ENCODE results near the gene FCSK.

The FCSK gene

GRCh38 chr16:70453117-70453891 lies 1.1 kb upstream of the FCSK start:
- DNase-seq (ENCODE audit: extremely low read depth in 1 of 2, low read depth in 1 of 2): no peak

- DNase-seq (ENCODE audit: extremely low read depth in 1 of 2, low read depth in 1 of 2): no peak
Observed at GRCh38 chr16:70453892-70454221, 538 bp upstream of the FCSK start.

- no peak for DNase-seq (ENCODE audit: extremely low read depth in 1 of 2, low read depth in 1 of 2)
Observed at GRCh38 chr16:70455910-70456309, 1.5 kb downstream of the FCSK start.

- DNase-seq (ENCODE audit: extremely low read depth in 1 of 2, low read depth in 1 of 2): no peak
Observed at GRCh38 chr16:70457446-70458166, 3.2 kb downstream of the FCSK start.

GRCh38 chr16:70460737-70461261 lies 6.4 kb downstream of the FCSK start:
- no peak for DNase-seq (ENCODE audit: extremely low read depth in 1 of 2, low read depth in 1 of 2)

GRCh38 chr16:70463235-70463634 lies 8.8 kb downstream of the FCSK start:
- no peak for DNase-seq (ENCODE audit: extremely low read depth in 1 of 2, low read depth in 1 of 2)

- DNase-seq (ENCODE audit: extremely low read depth in 1 of 2, low read depth in 1 of 2): no peak
Observed at GRCh38 chr16:70465999-70466804, 11.8 kb downstream of the FCSK start.

GRCh38 chr16:70466805-70467076 lies 12.3 kb downstream of the FCSK start:
- DNase-seq (ENCODE audit: extremely low read depth in 1 of 2, low read depth in 1 of 2): no peak

- DNase-seq (ENCODE audit: extremely low read depth in 1 of 2, low read depth in 1 of 2): no peak
Observed at GRCh38 chr16:70467113-70467512, 12.7 kb downstream of the FCSK start.

- no peak for DNase-seq (ENCODE audit: extremely low read depth in 1 of 2, low read depth in 1 of 2)
Observed at GRCh38 chr16:70467608-70468007, 13.2 kb downstream of the FCSK start.

- no peak for DNase-seq (ENCODE audit: extremely low read depth in 1 of 2, low read depth in 1 of 2)
Observed at GRCh38 chr16:70468776-70469525, 14.6 kb downstream of the FCSK start.

GRCh38 chr16:70470141-70470926 lies 15.9 kb downstream of the FCSK start:
- DNase-seq (ENCODE audit: extremely low read depth in 1 of 2, low read depth in 1 of 2): no peak

- DNase-seq (ENCODE audit: extremely low read depth in 1 of 2, low read depth in 1 of 2): no peak
Observed at GRCh38 chr16:70470927-70471341, 16.5 kb downstream of the FCSK start.

GRCh38 chr16:70472786-70473433 lies 18.5 kb downstream of the FCSK start:
- no peak for DNase-seq (ENCODE audit: extremely low read depth in 1 of 2, low read depth in 1 of 2)

- DNase-seq (ENCODE audit: extremely low read depth in 1 of 2, low read depth in 1 of 2): no peak
Observed at GRCh38 chr16:70473446-70474319, 19.3 kb downstream of the FCSK start.

GRCh38 chr16:70474320-70475053 lies 20.1 kb downstream of the FCSK start:
- no peak for DNase-seq (ENCODE audit: extremely low read depth in 1 of 2, low read depth in 1 of 2)

- DNase-seq (ENCODE audit: extremely low read depth in 1 of 2, low read depth in 1 of 2): no peak
Observed at GRCh38 chr16:70475054-70475871, 20.9 kb downstream of the FCSK start.
